ENCODE measurements around the gene STOML3. TPM values are rescaled to one million over a fixed set of nuclear protein-coding genes. Genes with fewer than 3 reads are reported as not detected.

STOML3 gene
- total RNA-seq, 1 experiment from 2014 or later: not detected

Other genes with a start within 250 kb of the STOML3 start
- 11.9 and 12.8 TPM in 2 replicates for gene PROSER1, start 47.3 kb upstream of the STOML3 start, total RNA-seq (2014; rRNA removed; shearing (Covaris generic))
- gene NHLRC3, start 47.6 kb upstream of the STOML3 start, total RNA-seq (2014; rRNA removed; shearing (Covaris generic)): 4.7 and 5.4 TPM in 2 replicates